ENCODE measurements around the gene PAPPA. TPM values are rescaled to one million over a fixed set of nuclear protein-coding genes. Genes with fewer than 3 reads are reported as not detected.

The PAPPA gene
- total RNA-seq, 1 donor from 2014 or later, result 2.9 TPM

DNA sequence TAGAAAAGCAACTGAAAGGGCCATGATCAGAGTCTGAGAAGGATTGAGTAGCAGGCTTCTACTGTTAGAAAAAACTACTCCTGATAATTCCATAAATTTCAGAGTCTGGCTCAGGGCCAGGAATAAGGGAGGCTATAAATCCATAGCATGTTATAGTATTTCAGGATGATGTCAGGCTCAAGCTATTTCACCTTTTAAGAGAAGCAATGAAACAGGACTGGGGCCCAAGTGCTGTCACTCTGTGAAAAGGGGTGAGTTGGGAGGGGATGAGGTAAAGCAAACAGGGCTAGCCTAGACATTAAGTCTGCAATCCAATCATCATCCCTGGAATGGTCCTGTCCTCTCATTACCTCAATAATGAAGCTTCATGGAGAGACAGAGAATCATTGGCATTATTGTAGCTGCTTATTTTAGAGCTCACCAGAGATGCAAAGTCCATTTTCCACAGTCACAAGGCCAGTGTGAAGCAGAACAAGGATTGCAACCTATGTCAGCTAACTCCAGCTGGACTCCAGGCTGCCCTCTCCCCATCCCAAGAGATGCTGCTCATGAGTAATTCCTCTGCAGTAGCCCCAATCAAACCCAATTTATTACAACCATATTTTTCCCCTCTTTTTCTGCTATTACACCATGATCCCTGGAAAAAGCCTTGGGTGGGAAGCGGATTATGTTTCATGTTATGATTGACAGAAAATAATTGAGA, 56.0 kb downstream of the PAPPA start:
- Histone ChIP-seq H3K36me3 (no peaks in the 10 kb centered on the region), H3K27ac (no peak overlapping the region), H3K4me1 (no peaks in the 10 kb centered on the region), H3K9me3 (no peaks in the 10 kb centered on the region), H3K4me3 (no peak overlapping the region), H3K27me3 (no peaks in the 10 kb centered on the region)
- DNase-seq (no peak), ATAC-seq (no peak)
- TF ChIP-seq, protein P1, sequence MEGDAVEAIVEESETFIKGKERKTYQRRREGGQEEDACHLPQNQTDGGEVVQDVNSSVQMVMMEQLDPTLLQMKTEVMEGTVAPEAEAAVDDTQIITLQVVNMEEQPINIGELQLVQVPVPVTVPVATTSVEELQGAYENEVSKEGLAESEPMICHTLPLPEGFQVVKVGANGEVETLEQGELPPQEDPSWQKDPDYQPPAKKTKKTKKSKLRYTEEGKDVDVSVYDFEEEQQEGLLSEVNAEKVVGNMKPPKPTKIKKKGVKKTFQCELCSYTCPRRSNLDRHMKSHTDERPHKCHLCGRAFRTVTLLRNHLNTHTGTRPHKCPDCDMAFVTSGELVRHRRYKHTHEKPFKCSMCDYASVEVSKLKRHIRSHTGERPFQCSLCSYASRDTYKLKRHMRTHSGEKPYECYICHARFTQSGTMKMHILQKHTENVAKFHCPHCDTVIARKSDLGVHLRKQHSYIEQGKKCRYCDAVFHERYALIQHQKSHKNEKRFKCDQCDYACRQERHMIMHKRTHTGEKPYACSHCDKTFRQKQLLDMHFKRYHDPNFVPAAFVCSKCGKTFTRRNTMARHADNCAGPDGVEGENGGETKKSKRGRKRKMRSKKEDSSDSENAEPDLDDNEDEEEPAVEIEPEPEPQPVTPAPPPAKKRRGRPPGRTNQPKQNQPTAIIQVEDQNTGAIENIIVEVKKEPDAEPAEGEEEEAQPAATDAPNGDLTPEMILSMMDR (IDR thresholded peaks at IDR 0.05), result no peak
- intact Hi-C loops (cut with DNase I), result no loop called here

DNA sequence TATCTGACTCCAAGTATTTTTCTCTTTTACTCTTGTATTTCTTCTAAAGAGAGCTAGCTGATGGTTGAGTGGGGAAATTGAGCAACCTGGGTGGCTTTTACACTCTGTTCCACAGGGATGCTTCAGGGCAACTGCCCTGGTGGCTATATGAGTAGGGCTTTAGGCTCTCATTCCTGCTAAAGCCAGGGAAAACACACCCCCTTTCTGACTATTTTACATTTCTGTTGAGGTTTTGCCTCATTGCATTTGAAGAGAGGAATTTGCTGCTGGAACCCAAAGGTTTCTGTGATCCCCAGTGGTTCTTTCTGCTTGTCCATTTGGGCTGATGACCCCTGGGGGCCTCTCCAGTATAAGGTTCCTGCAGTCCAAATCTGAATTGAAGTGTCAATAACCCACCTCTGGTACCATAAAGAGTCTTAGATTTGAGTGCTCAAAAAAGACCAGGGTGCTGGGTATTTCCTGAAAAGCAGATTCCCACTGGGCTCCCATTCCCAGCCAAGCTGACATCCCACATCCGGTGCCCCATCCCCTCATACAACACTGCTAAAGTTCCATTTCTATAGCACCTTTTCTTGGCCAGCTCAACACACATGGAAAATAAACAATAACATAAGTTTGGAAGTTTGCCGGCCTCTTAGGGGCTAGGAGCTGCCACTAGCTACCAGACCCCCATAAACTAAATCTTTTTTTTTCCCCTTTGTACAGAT, 59.5 kb downstream of the PAPPA start:
- Histone ChIP-seq H3K4me3 (no peak overlapping the region), H3K36me3 (no peaks in the 10 kb centered on the region), H3K4me1 (no peaks in the 10 kb centered on the region), H3K9me3 (no peaks in the 10 kb centered on the region), H3K27me3 (no peaks in the 10 kb centered on the region), H3K27ac (no peak overlapping the region)
- DNase-seq, result no peak
- intact Hi-C loops (cut with DNase I), result no loop called here
- TF ChIP-seq, protein P1 (IDR thresholded peaks at IDR 0.05), result no peak
- ATAC-seq, result no peak

DNA sequence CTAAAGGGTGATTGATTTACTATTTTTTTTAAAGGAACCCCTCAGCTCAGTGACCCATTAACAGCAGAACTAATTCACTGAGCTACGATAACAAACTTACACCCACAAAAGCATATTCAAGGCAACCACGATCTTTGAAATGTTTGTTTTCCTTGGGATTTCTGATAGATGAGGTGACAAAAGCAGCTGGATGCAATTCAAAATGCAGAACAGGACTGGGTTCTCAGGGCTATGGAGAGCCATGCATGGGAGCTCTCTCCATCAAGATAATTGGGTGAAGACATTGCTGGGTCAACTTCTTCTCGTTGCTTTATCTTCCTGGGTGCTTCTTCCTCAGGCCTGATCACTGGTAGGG, 60.1 kb downstream of the PAPPA start:
- intact Hi-C loops (cut with DNase I), result no loop called here
- TF ChIP-seq, protein P1 (IDR thresholded peaks at IDR 0.05), result no peak

DNA sequence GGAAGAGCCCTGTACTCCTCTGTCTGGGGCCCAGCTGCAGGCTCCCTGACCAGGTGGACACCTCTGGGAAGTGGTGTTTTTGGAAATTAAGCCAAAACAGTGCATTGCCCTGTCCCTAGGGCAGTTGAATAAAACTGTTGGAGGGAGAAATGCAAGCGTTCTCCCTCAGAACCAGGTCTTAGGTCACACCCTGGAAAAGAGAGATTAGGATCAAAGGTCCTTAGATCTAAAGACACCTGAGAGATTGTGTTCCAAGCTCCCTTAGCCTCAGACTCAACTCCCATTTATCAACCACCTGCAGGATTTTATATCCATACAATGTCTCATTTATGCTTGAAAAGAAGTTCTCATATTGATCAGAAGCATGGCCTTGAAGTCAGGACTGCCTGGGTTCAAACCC, 64.8 kb downstream of the PAPPA start:
- Histone ChIP-seq H3K4me1 (no peaks in the 10 kb centered on the region), H3K9me3 (no peaks in the 10 kb centered on the region), H3K4me3 (no peak overlapping the region), H3K27ac (no peak overlapping the region), H3K36me3 (no peaks in the 10 kb centered on the region), H3K27me3 (no peaks in the 10 kb centered on the region)
- TF ChIP-seq, protein P1 (IDR thresholded peaks at IDR 0.05), result no peak
- no peak for ATAC-seq
- no peak for DNase-seq
- intact Hi-C loops (cut with DNase I), result no loop called here

More for the DNA sequence above, 60.1 kb downstream of the PAPPA start:
- no peaks in the 10 kb centered on the region for H3K27me3 ChIP-seq
- no peak for ATAC-seq
- no peaks in the 10 kb centered on the region for H3K36me3 ChIP-seq
- H3K4me1 ChIP-seq, result no peaks in the 10 kb centered on the region
- no peaks in the 10 kb centered on the region for H3K9me3 ChIP-seq
- no peak for DNase-seq
- no peak overlapping the region for H3K27ac ChIP-seq
- no peak overlapping the region for H3K4me3 ChIP-seq

DNA sequence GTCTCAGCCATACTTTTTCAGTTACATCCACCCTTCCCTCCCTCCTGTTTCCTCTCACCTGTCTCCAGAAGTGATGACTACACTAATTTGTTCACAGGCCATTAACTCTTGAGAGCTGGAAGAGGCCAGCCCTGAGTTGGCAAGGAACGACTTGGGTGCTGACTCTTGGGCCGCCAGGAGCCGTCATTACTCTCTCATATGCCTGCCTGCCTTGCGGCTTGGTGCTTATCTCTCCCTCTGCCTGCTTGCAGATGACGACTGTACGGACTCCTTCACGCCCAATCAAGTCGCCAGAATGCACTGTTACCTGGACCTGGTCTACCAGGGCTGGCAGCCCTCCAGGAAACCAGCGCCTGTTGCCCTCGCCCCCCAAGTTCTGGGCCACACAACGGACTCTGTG, 66.1 kb downstream of the PAPPA start:
- Histone ChIP-seq H3K4me3 (no peak overlapping the region), H3K27ac (no peak overlapping the region), H3K36me3 (no peaks in the 10 kb centered on the region), H3K4me1 (no peaks in the 10 kb centered on the region), H3K27me3 (no peaks in the 10 kb centered on the region), H3K9me3 (no peaks in the 10 kb centered on the region)
- ATAC-seq (no peak), DNase-seq (no peak)
- intact Hi-C loops (cut with DNase I), result no loop called here
- TF ChIP-seq, protein P1 (IDR thresholded peaks at IDR 0.05), result no peak

Measured in upper lobe of right lung (tissue), 1 donor.